Measurements from ENCODE around the gene DPYSL5.

The DPYSL5 gene

GRCh38 chr2:26933431-26934334 lies 85.8 kb downstream of the DPYSL5 start:
- DNase-seq: no peak

DNA sequence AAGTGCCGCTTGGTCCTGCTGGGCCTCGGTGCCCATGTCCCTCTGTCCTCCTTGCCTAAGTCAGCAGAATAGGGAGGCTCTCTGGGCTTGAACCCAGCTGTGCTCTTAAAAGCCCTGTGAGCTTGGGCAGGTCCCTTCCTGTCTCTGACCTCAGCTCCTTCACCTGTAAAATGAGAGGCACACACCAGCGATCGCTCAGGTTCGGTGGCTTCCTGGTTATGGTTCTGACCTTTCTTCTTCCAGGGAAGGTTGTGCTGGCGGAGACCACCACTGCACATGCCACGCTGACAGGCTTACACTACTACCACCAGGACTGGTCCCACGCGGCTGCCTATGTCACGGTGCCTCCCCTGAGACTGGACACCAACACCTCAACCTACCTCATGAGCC lies 86.4 kb downstream of the DPYSL5 start:
- no peak for DNase-seq

GRCh38 chr2:26934985-26935384 lies 87.1 kb downstream of the DPYSL5 start:
- no peak for DNase-seq

GRCh38 chr2:26936855-26937254 lies 88.9 kb downstream of the DPYSL5 start:
- DNase-seq: no peak

DNA sequence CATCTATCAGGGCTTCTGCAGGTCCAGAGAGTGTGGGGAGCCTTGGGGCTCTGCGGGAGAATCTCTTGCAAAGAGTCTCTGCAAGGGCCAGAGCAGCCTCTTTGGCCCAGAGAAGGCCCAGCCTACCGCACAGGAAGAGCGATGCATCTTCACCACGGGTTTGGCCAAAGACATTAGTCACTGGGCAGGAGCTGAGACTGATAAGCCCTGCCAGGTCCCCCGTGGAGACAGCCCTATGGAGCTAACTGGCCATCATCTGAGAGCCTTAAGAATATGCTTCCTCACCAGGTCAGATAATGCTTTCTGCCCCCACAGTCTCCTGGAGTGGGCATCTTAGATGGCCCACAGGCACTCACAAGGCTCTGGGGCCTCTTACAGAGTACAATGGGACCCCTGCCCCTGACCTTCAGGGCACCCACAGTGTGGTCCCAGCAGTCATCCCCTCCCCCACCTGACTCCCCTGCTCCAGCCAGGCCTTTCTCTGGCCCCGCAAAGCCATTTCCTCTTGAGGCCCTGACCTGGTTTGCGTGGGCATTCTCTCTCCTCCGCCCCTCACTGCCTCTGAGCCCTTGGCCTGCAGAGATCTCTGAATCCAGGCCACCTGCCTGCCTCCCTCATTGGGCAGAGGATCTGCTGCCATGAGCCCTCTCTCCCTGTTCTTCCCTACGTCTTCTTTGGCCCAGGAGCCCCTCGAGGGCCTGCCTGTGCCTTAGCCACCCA lies 90.6 kb downstream of the DPYSL5 start:
- DNase-seq: no peak

- no peak for DNase-seq
Observed at GRCh38 chr2:26940001-26940400, 92.1 kb downstream of the DPYSL5 start.

DNA sequence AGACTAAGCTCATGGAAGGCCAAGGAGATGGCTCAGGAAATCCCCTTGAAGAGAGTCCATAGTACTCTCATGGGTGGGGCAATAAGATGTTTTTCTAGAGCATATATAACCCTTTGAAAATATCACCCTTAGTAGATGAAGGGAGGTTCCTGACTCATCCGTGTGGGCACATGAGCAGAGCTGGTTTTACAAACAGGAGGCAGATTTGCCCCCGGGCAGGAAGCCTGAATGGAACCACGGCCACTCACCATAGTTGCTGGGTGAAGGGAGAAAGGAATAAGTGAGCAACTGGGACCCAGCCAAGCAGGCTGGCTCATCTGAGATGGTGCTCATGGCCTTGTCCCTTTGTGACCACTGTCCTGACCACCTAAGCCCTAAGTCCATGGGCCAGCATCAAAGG lies 93.6 kb downstream of the DPYSL5 start:
- no peak for DNase-seq

DNA sequence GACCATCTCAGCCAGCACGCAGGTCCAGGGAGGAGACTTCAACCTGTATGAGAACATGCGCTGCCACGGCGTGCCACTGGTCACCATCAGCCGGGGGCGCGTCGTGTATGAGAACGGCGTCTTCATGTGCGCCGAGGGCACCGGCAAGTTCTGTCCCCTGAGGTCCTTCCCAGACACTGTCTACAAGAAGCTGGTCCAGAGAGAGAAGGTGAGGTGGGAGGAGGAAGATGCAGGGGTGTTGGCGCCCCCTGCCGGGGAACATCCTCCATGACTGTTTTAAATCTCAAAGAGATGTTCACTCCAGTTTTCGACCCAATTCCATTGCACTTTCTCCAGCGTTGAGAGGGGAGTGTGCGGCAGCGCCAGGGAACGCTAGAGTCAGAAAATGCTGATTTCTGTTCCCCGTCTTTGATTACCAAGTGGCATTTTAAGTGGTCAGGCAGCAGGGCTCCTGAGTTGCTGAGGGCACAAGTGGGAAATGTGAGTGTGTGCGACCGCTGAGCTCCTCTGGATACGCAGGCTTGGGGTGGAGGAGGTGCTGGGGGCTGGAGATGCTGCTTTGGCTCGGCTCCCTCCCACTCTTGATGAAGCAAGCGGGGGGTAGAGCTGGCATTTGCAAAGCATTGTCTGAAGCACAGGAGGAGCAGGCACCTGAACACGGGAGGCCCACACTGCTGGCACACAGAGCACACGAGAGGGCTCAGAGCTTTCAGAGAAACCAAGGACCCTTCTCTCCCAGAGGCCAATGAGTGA lies 94.8 kb downstream of the DPYSL5 start:
- peak; percentile 75 for DNase-seq

GRCh38 chr2:26945991-26946750 lies 98.2 kb downstream of the DPYSL5 start:
- DNase-seq: no peak

GRCh38 chr2:26946841-26947784 lies 99.2 kb downstream of the DPYSL5 start:
- no peak for DNase-seq

- DNase-seq: no peak
Observed at GRCh38 chr2:26948800-26949199, 100.9 kb downstream of the DPYSL5 start.

DNA sequence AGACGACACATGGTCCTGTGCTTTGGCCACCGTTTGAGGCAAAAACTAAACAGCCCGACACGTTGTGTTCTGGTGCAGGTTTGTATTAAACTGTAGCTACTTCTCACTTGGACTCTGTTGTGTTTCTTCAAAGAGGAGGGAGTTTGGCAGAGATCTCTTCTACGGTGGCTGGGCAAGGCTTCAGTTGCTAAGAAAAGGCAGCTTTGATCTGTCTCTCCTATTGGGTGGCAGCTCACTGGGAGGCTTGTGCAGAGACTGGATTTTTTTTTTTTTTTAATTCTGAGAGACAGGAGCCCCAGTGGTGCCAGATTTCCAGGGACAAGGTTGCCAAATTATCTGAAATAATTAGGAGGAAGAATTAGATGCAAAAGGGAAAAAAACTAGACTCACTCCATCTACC lies 102.3 kb downstream of the DPYSL5 start:
- no peak for DNase-seq

DNA sequence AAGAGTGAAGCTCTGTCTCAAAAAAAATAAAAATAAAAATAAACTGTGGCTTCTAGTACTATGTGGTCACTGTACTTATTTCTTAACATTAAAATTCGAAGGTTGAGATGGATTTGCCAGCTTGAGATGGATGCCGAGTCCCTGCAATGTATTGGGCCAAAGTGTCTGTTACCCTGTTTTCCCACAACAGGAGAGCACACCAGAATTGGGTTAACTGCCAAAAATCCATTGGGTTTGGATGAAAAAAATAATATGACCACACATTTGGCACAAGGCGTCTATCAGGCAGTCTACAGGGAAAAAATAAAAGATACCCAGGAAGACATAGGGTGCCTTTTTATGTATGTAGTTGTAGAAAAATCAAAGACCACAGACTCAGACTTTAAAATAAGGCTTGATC lies 103.3 kb downstream of the DPYSL5 start:
- DNase-seq: no peak

DNA sequence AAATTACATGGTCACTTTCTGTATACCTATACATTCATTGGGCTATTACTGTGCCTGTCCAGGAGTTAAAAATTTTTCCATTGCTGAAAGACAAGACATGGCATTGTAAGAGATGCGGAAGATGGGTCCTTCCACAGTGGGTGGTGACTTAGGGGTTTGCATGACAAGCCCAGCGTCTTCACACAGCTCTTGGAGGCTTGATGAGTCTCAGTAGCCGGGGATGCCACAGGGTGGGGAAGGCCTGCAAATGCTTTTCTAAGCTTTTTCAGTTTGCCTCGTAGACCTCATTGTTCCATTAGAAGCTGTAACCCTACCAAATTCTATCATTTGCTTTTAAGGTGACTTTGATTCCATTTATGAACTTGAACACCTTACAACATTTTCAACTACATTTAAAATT lies 104.4 kb downstream of the DPYSL5 start:
- DNase-seq: no peak

GRCh38 chr2:26954135-26954534 lies 106.2 kb downstream of the DPYSL5 start:
- DNase-seq: no peak

DNA sequence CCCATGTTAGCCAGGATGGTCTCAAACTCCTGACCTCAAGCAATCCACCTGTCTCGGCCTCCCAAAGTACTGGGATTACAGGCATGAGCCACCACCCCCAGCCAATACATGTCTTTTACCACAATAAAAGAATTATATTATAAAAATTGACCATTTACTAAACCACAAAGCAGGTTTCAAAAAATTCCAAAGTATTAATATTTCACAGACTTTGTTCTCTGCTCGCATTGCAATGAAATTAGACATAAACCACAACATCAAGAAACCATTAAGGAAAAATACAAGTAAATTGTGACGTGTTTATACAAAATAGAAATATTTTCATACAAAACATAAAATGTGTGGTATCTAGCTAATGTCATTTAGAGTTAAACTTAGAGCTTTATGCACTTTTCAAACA lies 109.1 kb downstream of the DPYSL5 start:
- no peak for DNase-seq

GRCh38 chr2:26957534-26957933 lies 109.6 kb downstream of the DPYSL5 start:
- DNase-seq: no peak

GRCh38 chr2:26959331-26959730 lies 111.4 kb downstream of the DPYSL5 start:
- DNase-seq: no peak

DNA sequence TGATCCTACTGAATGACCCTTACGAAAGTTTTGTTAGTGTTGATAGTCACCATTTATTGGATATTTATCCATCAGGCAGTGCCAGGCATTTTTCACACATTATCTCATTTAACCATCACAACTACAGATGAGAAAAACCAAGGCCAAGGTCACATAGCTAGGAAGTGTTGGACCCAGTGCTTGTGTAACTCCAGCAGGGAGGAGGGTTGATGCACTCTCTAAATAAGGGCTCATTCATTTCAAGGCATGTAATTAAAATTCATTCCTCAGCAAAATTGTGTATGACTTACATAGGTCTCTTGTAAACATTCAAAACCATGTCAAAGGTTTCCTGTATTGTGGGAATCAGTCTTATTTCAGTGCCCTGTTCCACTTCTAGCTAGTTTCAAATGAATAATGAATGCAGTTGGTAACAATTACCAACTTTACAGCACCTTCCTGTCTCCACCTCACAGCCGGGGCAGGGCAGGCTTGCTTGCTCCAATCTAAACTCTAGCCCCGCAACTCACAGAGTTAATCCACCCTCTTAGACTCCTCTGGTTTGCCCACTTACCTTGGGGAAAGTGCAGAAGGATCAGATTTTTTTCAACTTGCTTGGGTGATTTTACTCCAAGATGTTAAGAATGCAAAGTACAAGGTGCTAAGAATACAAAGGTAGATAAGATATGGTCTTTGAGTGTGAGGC lies 116.7 kb downstream of the DPYSL5 start:
- DNase-seq: no peak

DNA sequence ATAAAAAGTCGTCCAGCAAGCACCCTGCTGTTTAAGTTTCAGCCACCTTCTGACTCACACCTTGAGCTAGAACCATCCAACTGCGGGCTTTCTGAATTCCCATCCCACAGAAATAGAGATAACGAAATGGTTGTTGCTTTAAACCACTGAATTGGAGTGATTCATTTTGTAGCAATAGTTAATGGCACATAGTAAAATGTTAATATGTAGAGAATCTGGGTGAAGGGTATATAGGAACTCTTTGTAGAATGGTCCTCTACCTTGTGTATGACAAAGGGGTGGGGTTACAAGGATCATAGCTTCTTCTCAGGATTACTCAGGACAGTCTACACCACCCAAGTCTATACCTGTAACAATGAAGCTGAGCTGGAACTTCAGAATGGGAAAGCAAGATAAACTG lies 120.1 kb downstream of the DPYSL5 start:
- no peak for DNase-seq
